Spleen (tissue), 11 donors: ENCODE results near the gene CLIP2. TPM values are rescaled to one million over a fixed set of nuclear protein-coding genes. Genes with fewer than 3 reads are reported as not detected.

Experiments used
- DNase-seq: peaks from one replicate; pipeline ENCODE4 v3.0.0-alpha.2; 2020
- H3K27ac ChIP-seq, 8 donors: fragments of 200-600 bp; sonication (generic) in 7 of 8; 1 replicate in 4 of 8; 2 replicates in 4 of 8; pipeline versions ENCODE4 v1.5.0 to v1.8.0; 2016 to 2021; ENCODE audit warnings: inconsistent platforms in 4 of 8, mild to moderate bottlenecking in 4 of 8, moderate library complexity in 1 of 8
- H3K27me3 ChIP-seq, 7 donors: fragments of 200-600 bp; sonication (generic) in 6 of 7; replicated peaks in 1 of 7; 1 replicate in 4 of 7; 2 replicates in 3 of 7; pipeline versions ENCODE4 v1.5.0 to v1.8.0; 2016 to 2021; ENCODE audit warnings: inconsistent platforms in 3 of 7, mild to moderate bottlenecking in 1 of 7
- H3K36me3 ChIP-seq, 6 donors: fragments of 200-600 bp; sonication (generic) in 5 of 6; 1 replicate in 4 of 6; 2 replicates in 2 of 6; pipeline versions ENCODE4 v1.5.0 to v1.8.0; 2016 to 2021; ENCODE audit warnings: inconsistent platforms in 2 of 6
- H3K4me1 ChIP-seq, 6 donors: fragments of 200-600 bp; sonication (generic) in 5 of 6; 1 replicate in 3 of 6; 2 replicates in 3 of 6; pipeline versions ENCODE4 v1.5.0 to v1.8.0; 2016 to 2021; ENCODE audit warnings: inconsistent platforms in 3 of 6
- H3K4me3 ChIP-seq, 8 donors: fragments of 200-600 bp; sonication (generic) in 7 of 8; 1 replicate in 4 of 8; 2 replicates in 4 of 8; pipeline versions ENCODE4 v1.5.0 to v1.8.0; 2016 to 2021; ENCODE audit warnings: inconsistent platforms in 4 of 8, mild to moderate bottlenecking in 4 of 8, moderate library complexity in 2 of 8
- H3K9me3 ChIP-seq, 8 donors: fragments of 200-600 bp; sonication (generic) in 7 of 8; 1 replicate in 4 of 8; 2 replicates in 4 of 8; pipeline versions ENCODE4 v1.5.0 to v1.8.0; 2016 to 2021; ENCODE audit warnings: inconsistent platforms in 4 of 8
- CTCF ChIP-seq, 11 experiments: fragments of 200-600 bp in 7 of 11; fragments of 450-650 bp in 4 of 11; sonication (generic) in 4 of 11; IDR thresholded peaks in 8 of 11; conservative IDR thresholded peaks in 3 of 11; 1 replicate in 7 of 11; 2 replicates in 4 of 11; pipeline versions ENCODE4 v1.4.0 to v1.8.0; 2016 to 2021; ENCODE audit warnings: antibody characterized with exemption in 11 of 11, inconsistent platforms in 4 of 11, mild to moderate bottlenecking in 1 of 11
- POLR2A ChIP-seq, 3 donors: fragments of 450-650 bp; IDR thresholded peaks; one replicate each; pipeline ENCODE4 v1.5.1; 2017; ENCODE audit warnings: antibody characterized with exemption in 3 of 3, mild to moderate bottlenecking in 1 of 3
- POLR2AphosphoS5 ChIP-seq, 3 donors: sonication (generic); formaldehyde crosslinking; IDR thresholded peaks; one replicate each; pipeline ENCODE4 v1.5.1; 2017; ENCODE audit warnings: antibody characterized with exemption in 3 of 3
- WGBS, 5 donors: extraction: QIAGEN DNeasy Blood & Tissue Kit in 3 of 5; methylation state at CpG; one replicate each; pipeline versions ENCODE4 v1.1.5 to v1.1.7; 2013 to 2018; 5-methylcytosine and 5-hydroxymethylcytosine counted together
- intact Hi-C: fragments of 100-400 bp; cut with DNase I; formaldehyde crosslinking; loops from one replicate; pipeline ENCODE4 v1.15.0; 2023; ENCODE audit warnings: low total_unique reads
- polyA plus RNA-seq, 3 donors: library from polyadenylated mRNA; stranded (reverse); fragments of 200-250 nt; gene quantifications; one replicate each; pipeline ENCODE4 v1.2.1, GENCODE V29; 2013
- total RNA-seq, 7 donors: library from RNA; depleted of rRNA in 3 of 7; stranded (reverse); fragments of >200 nt in 3 of 7; fragmentation: NEBNext Ultra II Directional in 4 of 7; extraction: Animal tissue kit (Norgen Biotek cat#: 25700) in 4 of 7; gene quantifications; one replicate each; pipeline versions ENCODE4 v1.1.0 to v1.2.1, GENCODE V29; 2016 to 2021
- donor health status: healthy with polysubstance abuse.
- donor health status: DM: no; HTN: no; CAD: no; lungs with moderate emphysema.
- donor health status: DM: no; HTN: no; CAD: no.
- donor health status: Bipolar disorder and iron deficiency.
- donor health status: healthy.
- donor health status: DM: no; HTN: no; CAD: no.
- donor health status: DM: yes; HTN: yes; CAD: no.

CLIP2 gene
- total and polyA plus RNA-seq, 10 donors: 2.7 to 18.6 (median 16.9) TPM

DNA sequence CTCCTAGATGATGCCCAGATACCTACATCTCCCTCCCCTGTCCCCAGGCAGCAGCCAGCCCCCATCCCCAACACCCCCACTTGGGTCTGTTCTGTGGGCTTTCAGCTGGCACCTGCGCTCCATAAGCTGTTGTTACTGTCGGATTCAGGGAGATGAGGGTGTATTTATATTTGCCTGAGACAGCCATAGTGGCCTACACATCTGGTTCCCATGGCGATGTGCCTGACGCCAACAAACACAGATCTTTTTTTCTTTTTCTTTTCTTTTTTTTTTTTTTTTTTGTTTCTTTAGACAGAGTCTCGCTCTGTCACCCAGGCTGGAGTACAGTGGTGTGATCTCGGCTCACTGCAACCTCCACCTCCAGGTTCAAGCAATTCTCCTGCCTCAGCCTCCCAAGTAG is 73.1 kb downstream of the CLIP2 start:
- WGBS, 5 donors: 90 to 98% (median 94%) methylated on average over 6 of the region's 6 CpGs
- no peak for DNase-seq
- TF ChIP-seq CTCF (IDR thresholded peaks at IDR 0.05 in 8 of 11, conservative IDR thresholded peaks at IDR 0.05 in 3 of 11): no peak
- no peak for TF ChIP-seq POLR2A (IDR thresholded peaks at IDR 0.05)
- TF ChIP-seq POLR2AphosphoS5 (IDR thresholded peaks at IDR 0.05): no peak

DNA sequence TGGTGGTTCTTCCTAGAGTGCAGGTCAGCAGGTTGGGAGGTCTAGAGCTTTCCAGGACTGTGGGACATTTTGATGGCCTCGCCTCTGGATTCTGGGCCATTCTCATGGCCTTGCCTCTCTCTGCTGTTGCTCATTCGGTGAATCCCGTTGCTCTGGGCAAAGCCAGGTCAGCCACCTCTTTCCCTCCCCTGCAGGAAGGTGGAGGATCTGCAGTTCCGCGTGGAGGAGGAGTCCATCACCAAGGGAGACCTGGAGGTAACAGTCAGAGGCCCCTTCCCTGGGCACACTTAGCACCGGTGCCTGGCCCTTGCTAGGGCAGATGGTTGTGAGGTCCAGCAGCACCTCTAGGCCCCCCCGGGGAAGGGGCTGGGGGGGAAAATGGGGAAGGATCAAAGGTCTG is 74.9 kb downstream of the CLIP2 start:
- H3K36me3 ChIP-seq: peaks cover 0 to 56% (median 10%) of the 10 kb centered on the region in 6 donors
- no peak overlapping the region for H3K4me3 ChIP-seq
- no peak overlapping the region for H3K27ac ChIP-seq
- TF ChIP-seq POLR2A (IDR thresholded peaks at IDR 0.05) (no peak), POLR2AphosphoS5 (IDR thresholded peaks at IDR 0.05) (no peak), CTCF (IDR thresholded peaks at IDR 0.05 in 8 of 11, conservative IDR thresholded peaks at IDR 0.05 in 3 of 11) (no peak)
- H3K9me3 ChIP-seq: no peaks in the 10 kb centered on the region
- no peaks in the 10 kb centered on the region for H3K27me3 ChIP-seq
- intact Hi-C loops: no loop called here
- WGBS, 5 donors: 78 to 90% (median 82%) methylated on average over 6 to 7 of the region's 7 CpGs
- no peak for DNase-seq
- no peaks in the 10 kb centered on the region for H3K4me1 ChIP-seq

More for the DNA sequence above, 73.1 kb downstream of the CLIP2 start:
- Histone ChIP-seq H3K36me3 (peaks cover 0 to 71% (median 12%) of the 10 kb centered on the region in 6 donors), H3K4me1 (no peaks in the 10 kb centered on the region), H3K9me3 (no peaks in the 10 kb centered on the region), H3K27ac (no peak overlapping the region), H3K27me3 (no peaks in the 10 kb centered on the region), H3K4me3 (no peak overlapping the region)
- intact Hi-C loops: no loop called here

GRCh38 chr7:74365322-74366022 is 76.3 kb downstream of the CLIP2 start:
- Histone ChIP-seq H3K9me3 (no peaks in the 10 kb centered on the region), H3K4me1 (peaks cover 0 to under 1% (median 0%) of the 10 kb centered on the region in 6 donors), H3K27ac (no peak overlapping the region), H3K4me3 (no peak overlapping the region), H3K27me3 (no peaks in the 10 kb centered on the region), H3K36me3 (peaks cover 0 to 43% (median 4%) of the 10 kb centered on the region in 6 donors)
- DNase-seq: no peak
- 58 to 87% (median 79%) methylated on average over 9 to 10 of the region's 10 CpGs for WGBS, 5 donors
- no peak for TF ChIP-seq CTCF (IDR thresholded peaks at IDR 0.05 in 8 of 11, conservative IDR thresholded peaks at IDR 0.05 in 3 of 11)
- no peak for TF ChIP-seq POLR2AphosphoS5 (IDR thresholded peaks at IDR 0.05)
- no peak for TF ChIP-seq POLR2A (IDR thresholded peaks at IDR 0.05)
- intact Hi-C loops: no loop called here
